OCI-LY3 (cell line): ENCODE measurements around the gene SGCA.

Experiments used
- EZH2phosphoT487 ChIP-seq: fragments of 200-600 bp; shearing (Covaris generic); IDR thresholded peaks from 2 replicates; pipeline ENCODE4 v1.6.1; 2018; ENCODE audit warnings: antibody characterized with exemption, mixed run types, low read depth
- TF ChIP-seq, protein P1 (sequence below): fragments of 200-600, 300-600 bp; sonication (generic); IDR thresholded peaks from 2 replicates; pipeline ENCODE4 v1.5.1; 2014; ENCODE audit warnings: antibody characterized with exemption, low read length, low read depth

DNA sequence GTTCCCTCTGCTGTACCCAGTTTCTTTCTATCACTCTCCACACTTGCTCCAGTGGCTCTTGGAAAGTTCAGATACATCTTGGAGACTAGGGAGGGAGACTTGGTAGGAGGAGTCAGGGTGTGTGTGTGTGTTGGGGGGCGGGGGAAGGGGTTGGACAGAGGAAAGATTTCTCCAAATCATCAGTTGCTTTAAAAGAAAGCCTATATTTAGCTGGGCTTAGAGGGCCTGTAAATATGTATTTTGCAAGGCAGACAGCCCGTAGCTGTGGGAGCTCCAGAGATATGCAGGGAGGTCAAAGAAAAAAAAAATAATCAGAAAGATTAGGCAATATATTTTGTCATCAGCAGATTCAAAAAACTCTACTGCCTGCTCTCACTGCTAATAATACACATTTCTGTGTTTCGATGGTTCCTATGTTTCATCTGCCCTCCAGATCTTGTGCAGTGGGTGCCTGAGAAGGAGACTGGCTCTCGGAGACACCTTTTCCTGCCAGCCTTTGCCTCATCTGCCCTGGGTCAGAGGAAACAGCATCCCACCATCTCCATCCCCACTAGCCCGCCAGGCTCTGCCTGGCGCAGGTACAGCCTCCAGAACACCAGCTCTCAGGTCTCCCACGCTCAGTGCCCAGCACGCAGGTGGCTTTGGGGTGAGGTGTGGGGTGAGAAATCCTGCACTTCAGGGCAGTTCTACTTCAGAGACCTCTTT is 10.5 kb upstream of the SGCA start:
- TF ChIP-seq, protein P1, sequence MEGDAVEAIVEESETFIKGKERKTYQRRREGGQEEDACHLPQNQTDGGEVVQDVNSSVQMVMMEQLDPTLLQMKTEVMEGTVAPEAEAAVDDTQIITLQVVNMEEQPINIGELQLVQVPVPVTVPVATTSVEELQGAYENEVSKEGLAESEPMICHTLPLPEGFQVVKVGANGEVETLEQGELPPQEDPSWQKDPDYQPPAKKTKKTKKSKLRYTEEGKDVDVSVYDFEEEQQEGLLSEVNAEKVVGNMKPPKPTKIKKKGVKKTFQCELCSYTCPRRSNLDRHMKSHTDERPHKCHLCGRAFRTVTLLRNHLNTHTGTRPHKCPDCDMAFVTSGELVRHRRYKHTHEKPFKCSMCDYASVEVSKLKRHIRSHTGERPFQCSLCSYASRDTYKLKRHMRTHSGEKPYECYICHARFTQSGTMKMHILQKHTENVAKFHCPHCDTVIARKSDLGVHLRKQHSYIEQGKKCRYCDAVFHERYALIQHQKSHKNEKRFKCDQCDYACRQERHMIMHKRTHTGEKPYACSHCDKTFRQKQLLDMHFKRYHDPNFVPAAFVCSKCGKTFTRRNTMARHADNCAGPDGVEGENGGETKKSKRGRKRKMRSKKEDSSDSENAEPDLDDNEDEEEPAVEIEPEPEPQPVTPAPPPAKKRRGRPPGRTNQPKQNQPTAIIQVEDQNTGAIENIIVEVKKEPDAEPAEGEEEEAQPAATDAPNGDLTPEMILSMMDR, result no peak
- no peak for TF ChIP-seq EZH2phosphoT487
